ENCODE results near the gene PACS1.

PACS1 gene

GRCh38 chr11:66146074-66146473 lies 76.0 kb downstream of the PACS1 start:
- ChIA-PET POLR2A (no interaction called here), CTCF (no interaction called here)
- TF ChIP-seq SP1 (IDR thresholded peaks at IDR 0.05) (no peak), SUZ12 (IDR thresholded peaks at IDR 0.05) (no peak), ELF4 (IDR thresholded peaks at IDR 0.05) (no peak)
- DNase-seq (ENCODE audit: extremely low spot score): no peak

DNA sequence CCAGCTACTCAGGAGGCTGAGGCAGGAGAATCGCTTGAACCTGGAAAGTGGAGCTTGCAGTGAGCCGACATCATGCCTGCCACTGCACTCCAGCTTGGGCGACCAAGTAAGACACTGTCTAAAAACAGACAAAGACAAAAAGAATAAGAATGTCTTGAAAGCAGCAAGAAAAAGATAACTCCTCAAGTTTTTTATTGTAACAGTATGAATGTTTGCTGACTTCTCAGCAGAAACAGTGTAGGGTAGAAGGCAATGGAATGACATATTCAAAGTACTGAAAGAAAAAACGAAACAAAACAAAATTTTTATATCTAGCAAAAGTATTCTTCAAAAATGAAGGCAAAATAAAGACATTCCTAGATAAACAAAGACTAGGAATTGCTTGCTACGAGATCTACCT lies 76.9 kb downstream of the PACS1 start:
- no peak for TF ChIP-seq NFRKB (IDR thresholded peaks at IDR 0.05)
- TF ChIP-seq SUZ12 (IDR thresholded peaks at IDR 0.05): no peak
- TF ChIP-seq FOXM1 (IDR thresholded peaks at IDR 0.05; ENCODE audit: borderline replicate concordance): no peak
- TF ChIP-seq L3MBTL2 (conservative IDR thresholded peaks at IDR 0.05): no peak
- no peak for TF ChIP-seq LEF1 (IDR thresholded peaks at IDR 0.05; ENCODE audit: borderline replicate concordance)
- no peak for TF ChIP-seq FOXK2 (IDR thresholded peaks at IDR 0.05)
- ChIA-PET POLR2A (no interaction called here), CTCF (interaction anchor here (0.6 kb wide), 1 partner anchor 13 kb away, joined by 4 read pairs; no protein-coding TSS in a partner anchor)
- no peak for DNase-seq (ENCODE audit: extremely low spot score)

GRCh38 chr11:66150140-66150539 lies 80.1 kb downstream of the PACS1 start:
- DNase-seq (ENCODE audit: extremely low spot score): no peak
- POLR2A ChIA-PET: no interaction called here
- TF ChIP-seq HDGF (IDR thresholded peaks at IDR 0.05; ENCODE audit: borderline replicate concordance) (no peak), ELF4 (IDR thresholded peaks at IDR 0.05) (no peak), L3MBTL2 (conservative IDR thresholded peaks at IDR 0.05) (no peak), TARDBP (IDR thresholded peaks at IDR 0.05) (no peak), NFRKB (IDR thresholded peaks at IDR 0.05) (no peak), LEF1 (IDR thresholded peaks at IDR 0.05; ENCODE audit: borderline replicate concordance) (no peak), FOXK2 (IDR thresholded peaks at IDR 0.05) (no peak), SP1 (IDR thresholded peaks at IDR 0.05) (no peak), ARNT (IDR thresholded peaks at IDR 0.05) (no peak), FOXA1 (IDR thresholded peaks at IDR 0.05) (no peak), SUZ12 (IDR thresholded peaks at IDR 0.05) (no peak), BHLHE40 (IDR thresholded peaks at IDR 0.05; ENCODE audit: borderline replicate concordance) (no peak), CTBP1 (IDR thresholded peaks at IDR 0.05; ENCODE audit: borderline replicate concordance) (no peak), ZNF384 (IDR thresholded peaks at IDR 0.05) (no peak), FOXM1 (IDR thresholded peaks at IDR 0.05; ENCODE audit: borderline replicate concordance) (no peak)
- TF ChIP-seq, protein P1, sequence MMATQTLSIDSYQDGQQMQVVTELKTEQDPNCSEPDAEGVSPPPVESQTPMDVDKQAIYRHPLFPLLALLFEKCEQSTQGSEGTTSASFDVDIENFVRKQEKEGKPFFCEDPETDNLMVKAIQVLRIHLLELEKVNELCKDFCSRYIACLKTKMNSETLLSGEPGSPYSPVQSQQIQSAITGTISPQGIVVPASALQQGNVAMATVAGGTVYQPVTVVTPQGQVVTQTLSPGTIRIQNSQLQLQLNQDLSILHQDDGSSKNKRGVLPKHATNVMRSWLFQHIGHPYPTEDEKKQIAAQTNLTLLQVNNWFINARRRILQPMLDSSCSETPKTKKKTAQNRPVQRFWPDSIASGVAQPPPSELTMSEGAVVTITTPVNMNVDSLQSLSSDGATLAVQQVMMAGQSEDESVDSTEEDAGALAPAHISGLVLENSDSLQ (IDR thresholded peaks at IDR 0.05): no peak
- CTCF ChIA-PET: interaction anchor here (1.2 kb wide), 1 partner anchor 15 kb away, joined by 4 read pairs; no protein-coding TSS in a partner anchor

DNA sequence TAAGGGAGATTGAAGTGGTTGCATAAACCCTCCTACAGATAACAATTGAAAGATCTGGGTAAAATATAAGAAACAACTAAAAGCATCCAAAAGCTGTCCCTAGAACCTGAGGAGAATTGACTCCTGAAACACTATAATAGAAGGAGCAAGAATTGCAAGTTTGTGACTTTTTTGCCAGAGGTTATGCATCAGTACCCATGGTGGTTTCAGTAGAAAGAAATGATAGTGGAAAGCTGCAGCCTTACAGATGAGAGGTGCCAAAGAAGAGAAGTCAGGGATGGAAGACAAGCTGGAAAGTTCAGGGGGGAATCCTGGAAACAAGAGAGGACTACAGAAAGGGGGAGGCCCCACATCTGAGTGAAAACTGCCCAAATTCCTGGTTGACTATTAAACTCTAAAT lies 80.7 kb downstream of the PACS1 start:
- POLR2A ChIA-PET: no interaction called here
- DNase-seq (ENCODE audit: extremely low spot score): no peak
- CTCF ChIA-PET: interaction anchor here (1.2 kb wide), 1 partner anchor 15 kb away, joined by 4 read pairs; no protein-coding TSS in a partner anchor
- TF ChIP-seq NFRKB (IDR thresholded peaks at IDR 0.05) (no peak), CTBP1 (IDR thresholded peaks at IDR 0.05; ENCODE audit: borderline replicate concordance) (no peak), FOXA1 (IDR thresholded peaks at IDR 0.05) (no peak), TARDBP (IDR thresholded peaks at IDR 0.05) (no peak), ZNF384 (IDR thresholded peaks at IDR 0.05) (no peak), ELF4 (IDR thresholded peaks at IDR 0.05) (no peak), L3MBTL2 (conservative IDR thresholded peaks at IDR 0.05) (no peak), LEF1 (IDR thresholded peaks at IDR 0.05; ENCODE audit: borderline replicate concordance) (no peak), FOXM1 (IDR thresholded peaks at IDR 0.05; ENCODE audit: borderline replicate concordance) (no peak), BHLHE40 (IDR thresholded peaks at IDR 0.05; ENCODE audit: borderline replicate concordance) (no peak), HDGF (IDR thresholded peaks at IDR 0.05; ENCODE audit: borderline replicate concordance) (no peak), FOXK2 (IDR thresholded peaks at IDR 0.05) (no peak), ARNT (IDR thresholded peaks at IDR 0.05) (no peak), SP1 (IDR thresholded peaks at IDR 0.05) (no peak), SUZ12 (IDR thresholded peaks at IDR 0.05) (no peak)
- TF ChIP-seq, protein P1 (IDR thresholded peaks at IDR 0.05): no peak

DNA sequence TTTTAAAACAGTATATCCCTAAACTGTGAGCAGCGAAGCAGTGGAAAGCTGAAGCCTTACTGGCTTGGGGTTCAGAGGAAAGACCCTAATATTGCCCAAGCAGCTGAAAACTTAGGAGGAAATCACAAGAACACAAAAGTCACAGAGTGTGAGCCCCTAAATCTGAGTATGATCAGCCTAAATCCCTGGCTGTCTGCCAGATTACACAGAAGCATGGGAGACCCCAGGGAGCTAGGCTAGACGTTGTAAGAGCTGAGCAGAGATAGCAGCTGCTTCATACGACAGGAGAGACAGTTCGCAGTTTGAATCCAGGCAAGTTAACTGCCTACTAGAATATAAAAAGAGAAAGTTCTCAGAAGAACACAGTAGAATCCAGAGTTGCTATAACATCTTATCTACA lies 81.2 kb downstream of the PACS1 start:
- TF ChIP-seq ARNT (IDR thresholded peaks at IDR 0.05): no peak
- no peak for TF ChIP-seq BHLHE40 (IDR thresholded peaks at IDR 0.05; ENCODE audit: borderline replicate concordance)
- TF ChIP-seq ZNF384 (IDR thresholded peaks at IDR 0.05): no peak
- TF ChIP-seq CTBP1 (IDR thresholded peaks at IDR 0.05; ENCODE audit: borderline replicate concordance): no peak
- no peak for TF ChIP-seq NFRKB (IDR thresholded peaks at IDR 0.05)
- TF ChIP-seq L3MBTL2 (conservative IDR thresholded peaks at IDR 0.05): no peak
- no peak for DNase-seq (ENCODE audit: extremely low spot score)
- POLR2A ChIA-PET: no interaction called here
- CTCF ChIA-PET: interaction anchor here (1.2 kb wide), 1 partner anchor 16 kb away, joined by 4 read pairs; no protein-coding TSS in a partner anchor

DNA sequence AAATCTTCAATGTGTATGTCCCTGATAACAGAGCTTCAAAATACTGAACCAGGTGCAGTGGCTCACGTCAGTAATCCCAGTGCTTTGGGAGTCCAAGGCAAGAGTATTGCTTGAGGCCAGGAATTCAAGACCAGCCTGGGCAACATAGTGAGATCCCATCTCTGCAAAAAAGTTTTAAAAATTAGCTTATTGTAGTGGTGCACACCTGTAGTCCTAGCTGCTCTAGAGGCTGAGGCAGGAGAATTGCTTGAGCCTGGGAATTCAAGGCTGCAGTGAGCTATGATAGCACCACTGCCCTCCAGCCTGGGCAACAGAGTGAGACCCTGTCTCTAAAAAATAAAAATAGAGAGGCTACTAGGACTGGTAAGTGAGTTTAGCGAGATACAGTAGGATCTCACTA lies 84.0 kb downstream of the PACS1 start:
- TF ChIP-seq ELF4 (IDR thresholded peaks at IDR 0.05) (no peak), ZNF384 (IDR thresholded peaks at IDR 0.05) (no peak), CTBP1 (IDR thresholded peaks at IDR 0.05; ENCODE audit: borderline replicate concordance) (no peak), ARNT (IDR thresholded peaks at IDR 0.05) (no peak), FOXM1 (IDR thresholded peaks at IDR 0.05; ENCODE audit: borderline replicate concordance) (no peak), LEF1 (IDR thresholded peaks at IDR 0.05; ENCODE audit: borderline replicate concordance) (no peak), TARDBP (IDR thresholded peaks at IDR 0.05) (no peak), BHLHE40 (IDR thresholded peaks at IDR 0.05; ENCODE audit: borderline replicate concordance) (no peak)
- TF ChIP-seq, protein P1 (IDR thresholded peaks at IDR 0.05): no peak
- ChIA-PET POLR2A (no interaction called here), CTCF (interaction anchor here (0.6 kb wide), 1 partner anchor 123 kb away, joined by 3 read pairs; no protein-coding TSS in a partner anchor)
- DNase-seq (ENCODE audit: extremely low spot score): no peak

Measured in HEK293T (cell line).